Testis (tissue), 3 donors: ENCODE results near the gene CCDC196. TPM values are rescaled to one million over a fixed set of nuclear protein-coding genes. Genes with fewer than 3 reads are reported as not detected.
"Not testable (repeated sequence)": the region's sequence is repeated elsewhere in the genome, so short reads cannot be mapped to it uniquely, and the experiment has no call there.

ENCODE experiments used
- DNase-seq: peaks from one replicate; pipeline ENCODE4 v3.0.0-alpha.2; 2019
- H3K27ac ChIP-seq, 2 donors: fragments of 200-600 bp; sonication (generic); one replicate each; pipeline ENCODE4 v1.5.1; 2019
- H3K27me3 ChIP-seq: fragments of 200-600 bp; sonication (generic); one replicate; pipeline ENCODE4 v1.5.1; 2019
- H3K36me3 ChIP-seq: fragments of 200-600 bp; sonication (generic); one replicate; pipeline ENCODE4 v1.5.1; 2017; ENCODE audit warnings: low read depth; ENCODE audit errors: missing control alignments
- H3K4me1 ChIP-seq: fragments of 200-600 bp; sonication (generic); one replicate; pipeline ENCODE4 v1.5.1; 2019
- H3K4me3 ChIP-seq, 2 donors: fragments of 200-600 bp; sonication (generic); one replicate each; pipeline ENCODE4 v1.5.1; 2017 to 2019
- H3K9me3 ChIP-seq: fragments of 200-600 bp; sonication (generic); one replicate; pipeline ENCODE4 v1.5.1; 2017
- CTCF ChIP-seq, 3 experiments: fragments of 450-650 bp in 2 of 3; fragments of 200-600 bp in 1 of 3; sonication (generic) in 1 of 3; IDR thresholded peaks; one replicate each; pipeline ENCODE4 v1.5.1; 2016 to 2019; ENCODE audit warnings: antibody characterized with exemption in 3 of 3, mild to moderate bottlenecking in 2 of 3, moderate library complexity in 1 of 3
- POLR2A ChIP-seq: fragments of 450-650 bp; IDR thresholded peaks from one replicate; pipeline ENCODE4 v1.6.1; 2017; ENCODE audit warnings: antibody characterized with exemption, mild to moderate bottlenecking, moderate library complexity
- WGBS, 2 donors: methylation state at CpG; one replicate each; pipeline ENCODE4 v1.1.5; 2018; 5-methylcytosine and 5-hydroxymethylcytosine counted together
- intact Hi-C: fragments of 100-400 bp; cut with DNase I; formaldehyde crosslinking; loops from one replicate; pipeline ENCODE4 v1.15.1; 2023; ENCODE audit warnings: low total_unique reads
- polyA plus RNA-seq: library from polyadenylated mRNA; stranded (reverse); fragments of 350-450 nt; fragmentation: Illumina TruSeq; extraction: RNeasy Lipid Tissue Mini Kit (QIAGEN cat#74804); gene quantifications from one replicate; pipeline ENCODE4 v1.2.3, GENCODE V29; 2014; ENCODE audit warnings: low read depth, low replicate concordance; ENCODE audit not compliant: insufficient read depth
- total RNA-seq, 2 donors: library from RNA; depleted of rRNA; stranded (reverse); fragments of >200 nt; gene quantifications; one replicate each; pipeline ENCODE4 v1.2.3, GENCODE V29; 2016

The CCDC196 gene
- total and polyA plus RNA-seq, 3 donors from 2014 or later, result 15.7 to 70.8 (median 66.6) TPM

GRCh38 chr14:66496911-66497310 is 10.7 kb downstream of the CCDC196 start:
- DNase-seq, result no peak
- H3K4me1 ChIP-seq, result no peaks in the 10 kb centered on the region
- WGBS, 2 donors, result 73 to 76% methylated on average over 2 of the region's 2 CpGs

GRCh38 chr14:66498311-66498710 is 12.1 kb downstream of the CCDC196 start:
- DNase-seq, result no peak
- Histone ChIP-seq H3K27ac (no peak overlapping the region), H3K36me3 (no peaks in the 10 kb centered on the region), H3K4me1 (no peaks in the 10 kb centered on the region), H3K4me3 (no peak overlapping the region), H3K27me3 (no peaks in the 10 kb centered on the region), H3K9me3 (no peaks in the 10 kb centered on the region)
- intact Hi-C loops, result no loop called here
- no peak for TF ChIP-seq POLR2A
- TF ChIP-seq CTCF (IDR thresholded peaks at IDR 0.05), result no peak
- 78 to 81% methylated on average over 3 of the region's 3 CpGs for WGBS, 2 donors

More at GRCh38 chr14:66496911-66497310, 10.7 kb downstream of the CCDC196 start:
- no peaks in the 10 kb centered on the region for H3K27me3 ChIP-seq
- H3K27ac ChIP-seq, result no peak overlapping the region
- TF ChIP-seq POLR2A, result no peak
- no peak for TF ChIP-seq CTCF (IDR thresholded peaks at IDR 0.05)
- H3K36me3 ChIP-seq, result no peaks in the 10 kb centered on the region
- intact Hi-C loops, result no loop called here
- no peak overlapping the region for H3K4me3 ChIP-seq
- H3K9me3 ChIP-seq, result no peaks in the 10 kb centered on the region

GRCh38 chr14:66501592-66501991 is 15.4 kb downstream of the CCDC196 start:
- Histone ChIP-seq H3K27ac (no peak overlapping the region), H3K4me3 (no peak overlapping the region), H3K9me3 (no peaks in the 10 kb centered on the region), H3K27me3 (no peaks in the 10 kb centered on the region), H3K36me3 (no peaks in the 10 kb centered on the region), H3K4me1 (no peaks in the 10 kb centered on the region)
- TF ChIP-seq CTCF (IDR thresholded peaks at IDR 0.05), result no peak
- no peak for TF ChIP-seq POLR2A
- intact Hi-C loops, result no loop called here
- DNase-seq, result no peak
- 89 to 90% methylated on average over 4 of the region's 4 CpGs for WGBS, 2 donors

GRCh38 chr14:66502836-66503235 is 16.7 kb downstream of the CCDC196 start:
- H3K27me3 ChIP-seq, DNase-seq, H3K36me3 ChIP-seq, H3K27ac ChIP-seq, H3K9me3 ChIP-seq, H3K4me1 ChIP-seq, H3K4me3 ChIP-seq, intact Hi-C loops: not testable (repeated sequence)
- 86 to 96% methylated on average over 5 of the region's 5 CpGs for WGBS, 2 donors

- Histone ChIP-seq H3K9me3 (no peaks in the 10 kb centered on the region), H3K4me3 (no peak overlapping the region), H3K4me1 (no peaks in the 10 kb centered on the region), H3K27me3 (no peaks in the 10 kb centered on the region), H3K36me3 (no peaks in the 10 kb centered on the region), H3K27ac (no peak overlapping the region)
- no peak for DNase-seq
- intact Hi-C loops, result no loop called here
- TF ChIP-seq POLR2A, result no peak
- no peak for TF ChIP-seq CTCF (IDR thresholded peaks at IDR 0.05)
- 27 to 42% methylated on average over 1 of the region's 1 CpG for WGBS, 2 donors
Observed at GRCh38 chr14:66503532-66503931, 17.4 kb downstream of the CCDC196 start.
